Vagina (tissue), 2 donors: ENCODE data around the gene TNN.
"Not testable (repeated sequence)": the region's sequence is repeated elsewhere in the genome, so short reads cannot be mapped to it uniquely, and the experiment has no call there.

Source experiments
- POLR2A ChIP-seq, 2 donors: fragments of 450-650 bp; IDR thresholded peaks; one replicate each; pipeline ENCODE4 v1.6.1; 2017; ENCODE audit warnings: antibody characterized with exemption in 2 of 2, mild to moderate bottlenecking in 2 of 2, moderate library complexity in 2 of 2
- POLR2AphosphoS5 ChIP-seq, 2 donors: sonication (generic); formaldehyde crosslinking; IDR thresholded peaks; one replicate each; pipeline ENCODE4 v1.9.0; 2017; ENCODE audit warnings: antibody characterized with exemption in 2 of 2, mild to moderate bottlenecking in 2 of 2, low read depth in 1 of 2; ENCODE audit not compliant: insufficient read depth in 1 of 2
- TF ChIP-seq, protein P1 (sequence below), 3 experiments: fragments of 450-650 bp in 2 of 3; fragments of 200-600 bp in 1 of 3; sonication (generic) in 1 of 3; IDR thresholded peaks; one replicate each; pipeline ENCODE4 v1.5.1; 2017 to 2019; ENCODE audit warnings: antibody characterized with exemption in 3 of 3, mild to moderate bottlenecking in 2 of 3, moderate library complexity in 2 of 3

DNA sequence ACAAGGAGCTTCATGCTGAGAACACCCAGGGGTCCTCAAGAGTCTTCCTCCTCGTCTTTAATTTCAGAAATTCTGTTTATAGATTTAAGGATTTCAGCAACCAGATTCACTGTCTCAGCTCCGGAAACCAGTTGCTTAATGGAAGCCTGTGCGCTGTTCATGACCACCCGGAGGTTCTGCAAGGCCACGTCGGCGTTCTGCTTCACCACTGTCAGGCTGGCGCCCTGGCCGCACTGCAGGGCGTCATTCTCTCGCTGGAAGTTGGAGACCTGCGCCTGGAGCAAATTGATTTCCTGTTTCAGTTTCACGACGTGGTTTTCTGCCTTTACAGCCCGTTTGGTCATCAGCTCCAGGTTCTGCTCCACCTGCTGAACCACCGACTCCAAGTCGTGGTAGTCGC is 23.0 kb upstream of the TNN start:
- not testable (repeated sequence) for TF ChIP-seq POLR2AphosphoS5 (IDR thresholded peaks at IDR 0.05; ENCODE audit: insufficient read depth in 1 of 2, low read depth in 1 of 2); POLR2A (IDR thresholded peaks at IDR 0.05)
- TF ChIP-seq, protein P1, sequence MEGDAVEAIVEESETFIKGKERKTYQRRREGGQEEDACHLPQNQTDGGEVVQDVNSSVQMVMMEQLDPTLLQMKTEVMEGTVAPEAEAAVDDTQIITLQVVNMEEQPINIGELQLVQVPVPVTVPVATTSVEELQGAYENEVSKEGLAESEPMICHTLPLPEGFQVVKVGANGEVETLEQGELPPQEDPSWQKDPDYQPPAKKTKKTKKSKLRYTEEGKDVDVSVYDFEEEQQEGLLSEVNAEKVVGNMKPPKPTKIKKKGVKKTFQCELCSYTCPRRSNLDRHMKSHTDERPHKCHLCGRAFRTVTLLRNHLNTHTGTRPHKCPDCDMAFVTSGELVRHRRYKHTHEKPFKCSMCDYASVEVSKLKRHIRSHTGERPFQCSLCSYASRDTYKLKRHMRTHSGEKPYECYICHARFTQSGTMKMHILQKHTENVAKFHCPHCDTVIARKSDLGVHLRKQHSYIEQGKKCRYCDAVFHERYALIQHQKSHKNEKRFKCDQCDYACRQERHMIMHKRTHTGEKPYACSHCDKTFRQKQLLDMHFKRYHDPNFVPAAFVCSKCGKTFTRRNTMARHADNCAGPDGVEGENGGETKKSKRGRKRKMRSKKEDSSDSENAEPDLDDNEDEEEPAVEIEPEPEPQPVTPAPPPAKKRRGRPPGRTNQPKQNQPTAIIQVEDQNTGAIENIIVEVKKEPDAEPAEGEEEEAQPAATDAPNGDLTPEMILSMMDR (IDR thresholded peaks at IDR 0.05) = not testable (repeated sequence)
